T-helper 2 cell treated with Interferon-gamma antibody and Interleukin-4, amounts not matched to agents 5 μg/mL and 100 μg/mL, for 36 hours (primary cell): ENCODE data around the gene PIK3C2G.

Source experiments
- DNase-seq: peaks from one replicate; pipeline ENCODE4 v3.0.0; 2021; ENCODE audit warnings: low spot score
- H3K27ac Mint-ChIP-seq: one replicate; pipeline ENCODE4 v1.8.0; 2021; ENCODE audit warnings: mild to moderate bottlenecking, mixed read lengths
- H3K27me3 Mint-ChIP-seq: one replicate; pipeline ENCODE4 v1.8.0; 2021; ENCODE audit warnings: low read depth, mixed read lengths
- H3K36me3 Mint-ChIP-seq: one replicate; pipeline ENCODE4 v1.8.0; 2021; ENCODE audit warnings: low read depth, mixed read lengths
- H3K4me1 Mint-ChIP-seq: one replicate; pipeline ENCODE4 v1.8.0; 2021; ENCODE audit warnings: low read depth, mixed read lengths
- H3K4me3 Mint-ChIP-seq: one replicate; pipeline ENCODE4 v1.8.0; 2022; ENCODE audit warnings: mild to moderate bottlenecking, moderate library complexity, mixed read lengths
- H3K9me3 Mint-ChIP-seq: one replicate; pipeline ENCODE4 v1.8.0; 2021; ENCODE audit warnings: mixed read lengths

PIK3C2G gene

DNA sequence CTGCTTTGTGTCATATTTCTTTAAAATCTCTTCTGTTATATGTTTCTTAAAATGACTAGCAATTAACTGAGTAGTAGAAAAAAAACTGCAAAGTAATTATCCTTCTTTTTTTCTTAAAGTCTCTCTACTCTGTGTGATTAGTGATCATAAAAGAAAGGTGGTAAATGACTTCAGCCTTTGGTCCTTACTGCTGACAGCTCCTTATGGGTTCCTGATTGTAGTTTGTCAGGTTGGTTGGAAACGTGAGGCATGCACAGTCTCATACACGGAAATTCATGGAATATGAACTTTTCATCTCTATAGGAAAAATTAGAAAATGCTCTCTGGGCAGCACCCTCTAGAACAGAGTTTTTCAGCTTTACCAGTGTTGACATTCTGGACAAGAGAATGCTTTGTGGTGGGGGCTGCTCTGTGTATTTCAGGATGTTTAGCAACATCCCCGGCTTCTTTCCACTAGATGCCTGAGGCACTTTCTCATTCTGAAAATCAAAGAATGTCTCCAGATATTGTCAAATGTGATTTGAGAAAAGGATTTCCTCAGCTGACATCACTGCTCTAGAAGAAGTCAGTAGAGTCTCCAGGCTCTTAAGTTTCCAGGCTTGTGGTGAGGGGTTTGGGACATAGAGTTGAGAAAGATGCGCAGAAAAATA lies 121.0 kb downstream of the PIK3C2G start:
- no peaks in the 10 kb centered on the region for H3K4me1 Mint-ChIP-seq

GRCh38 chr12:18383203-18383602 lies 121.9 kb downstream of the PIK3C2G start:
- H3K36me3 Mint-ChIP-seq: no peaks in the 10 kb centered on the region
- H3K27me3 Mint-ChIP-seq: no peaks in the 10 kb centered on the region
- DNase-seq: no peak
- peaks cover 44% of the 10 kb centered on the region for H3K9me3 Mint-ChIP-seq
- no peaks in the 10 kb centered on the region for H3K4me1 Mint-ChIP-seq
- no peak overlapping the region for H3K27ac Mint-ChIP-seq
- no peak overlapping the region for H3K4me3 Mint-ChIP-seq

More for the DNA sequence above, 121.0 kb downstream of the PIK3C2G start:
- Mint-ChIP-seq H3K27me3 (no peaks in the 10 kb centered on the region), H3K4me3 (no peak overlapping the region), H3K36me3 (no peaks in the 10 kb centered on the region), H3K27ac (no peak overlapping the region), H3K9me3 (peaks cover 35% of the 10 kb centered on the region)
- no peak for DNase-seq

DNA sequence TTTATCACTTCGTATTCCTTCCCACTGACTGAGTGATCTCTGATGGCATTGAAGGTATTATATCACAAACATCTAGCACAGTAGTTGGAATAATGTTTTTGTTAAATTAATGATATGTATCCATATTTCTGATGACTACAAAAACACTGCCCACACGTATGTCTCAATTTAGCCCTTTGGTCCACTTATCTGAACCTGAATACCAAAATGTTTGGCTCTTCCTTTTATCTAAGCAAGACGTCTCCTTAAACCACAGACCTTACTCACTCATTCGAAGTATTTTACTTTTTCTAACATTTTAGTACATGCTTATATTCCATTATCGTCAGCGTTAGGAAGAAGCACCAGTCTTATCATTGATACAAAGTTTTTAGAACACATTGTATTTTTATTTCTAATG lies 126.4 kb downstream of the PIK3C2G start:
- H3K36me3 Mint-ChIP-seq: no peaks in the 10 kb centered on the region
- no peak overlapping the region for H3K27ac Mint-ChIP-seq
- H3K27me3 Mint-ChIP-seq: no peaks in the 10 kb centered on the region
- DNase-seq: no peak
- H3K4me1 Mint-ChIP-seq: no peaks in the 10 kb centered on the region
- H3K9me3 Mint-ChIP-seq: peaks cover 40% of the 10 kb centered on the region
- H3K4me3 Mint-ChIP-seq: no peak overlapping the region

DNA sequence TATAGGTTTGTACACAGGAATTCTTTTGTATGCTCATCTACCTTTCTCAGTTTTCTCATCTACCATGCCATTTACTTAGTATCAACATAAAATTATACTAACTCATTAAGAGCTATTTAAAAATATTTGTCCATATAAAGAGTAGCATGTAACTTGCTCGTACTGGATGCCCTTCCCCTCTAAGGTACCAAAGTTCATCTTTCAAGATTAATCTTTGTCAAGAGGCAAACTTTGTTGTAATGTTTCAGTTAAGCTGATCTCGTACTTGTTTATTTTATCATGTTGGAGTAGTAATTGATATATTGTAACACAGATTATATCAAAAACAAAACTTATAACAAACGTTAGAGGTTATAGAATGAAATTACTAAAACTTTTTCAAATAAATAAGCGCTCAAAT lies 128.5 kb downstream of the PIK3C2G start:
- peaks cover 40% of the 10 kb centered on the region for H3K9me3 Mint-ChIP-seq
- no peaks in the 10 kb centered on the region for H3K4me1 Mint-ChIP-seq
- H3K27ac Mint-ChIP-seq: no peak overlapping the region
- no peaks in the 10 kb centered on the region for H3K27me3 Mint-ChIP-seq
- no peak for DNase-seq
- no peak overlapping the region for H3K4me3 Mint-ChIP-seq
- H3K36me3 Mint-ChIP-seq: no peaks in the 10 kb centered on the region

- no peak for DNase-seq
- Mint-ChIP-seq H3K9me3 (peaks cover 31% of the 10 kb centered on the region), H3K27me3 (no peaks in the 10 kb centered on the region), H3K27ac (no peak overlapping the region), H3K4me1 (no peaks in the 10 kb centered on the region), H3K4me3 (no peak overlapping the region), H3K36me3 (no peaks in the 10 kb centered on the region)
Measured at GRCh38 chr12:18391151-18391550, 129.8 kb downstream of the PIK3C2G start.

DNA sequence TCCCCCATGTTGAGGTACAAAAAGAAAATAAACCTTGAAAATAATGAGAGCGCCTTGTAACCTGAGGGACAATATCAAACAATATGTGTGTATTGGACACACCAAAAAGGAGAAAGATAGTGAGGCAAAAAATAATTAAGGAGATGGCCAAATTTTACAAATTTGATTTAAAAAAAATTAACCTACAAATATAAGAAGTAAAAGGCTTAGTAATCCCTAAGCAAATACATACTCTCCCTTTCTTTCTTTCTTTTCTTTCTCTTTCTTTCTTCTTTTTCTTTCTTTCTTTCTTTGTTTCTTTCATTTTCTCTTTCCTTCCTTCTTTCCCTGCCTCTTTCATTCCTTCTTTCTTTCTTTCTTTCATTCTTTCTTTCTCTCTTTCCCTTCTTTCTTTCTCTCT lies 133.4 kb downstream of the PIK3C2G start:
- Mint-ChIP-seq H3K4me1 (no peaks in the 10 kb centered on the region), H3K27ac (no peak overlapping the region), H3K27me3 (no peaks in the 10 kb centered on the region), H3K9me3 (peaks cover 13% of the 10 kb centered on the region), H3K36me3 (no peaks in the 10 kb centered on the region), H3K4me3 (no peak overlapping the region)
- DNase-seq: no peak

DNA sequence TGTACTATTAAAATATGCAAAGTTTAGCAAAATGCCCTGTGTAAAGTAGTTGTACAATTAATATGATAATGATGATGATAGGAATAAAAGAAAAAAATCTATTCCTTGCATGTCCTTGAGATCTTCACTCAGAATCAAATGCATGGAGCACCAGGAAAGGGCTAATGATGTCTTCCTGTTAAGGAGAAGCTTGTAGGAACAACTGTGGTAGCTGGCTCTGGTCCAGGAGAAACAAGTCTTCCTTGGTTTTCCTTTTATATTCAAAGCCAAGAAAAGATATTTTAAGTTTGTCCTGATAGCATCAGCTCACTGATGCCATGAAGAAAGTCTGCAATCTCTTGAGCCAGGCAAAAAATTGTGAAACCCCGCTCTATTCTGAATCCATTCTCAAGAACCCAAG lies 138.9 kb downstream of the PIK3C2G start:
- Mint-ChIP-seq H3K27me3 (no peaks in the 10 kb centered on the region), H3K9me3 (peaks cover 11% of the 10 kb centered on the region), H3K4me3 (no peak overlapping the region), H3K36me3 (no peaks in the 10 kb centered on the region), H3K27ac (no peak overlapping the region), H3K4me1 (no peaks in the 10 kb centered on the region)
- DNase-seq: no peak

- peaks cover 24% of the 10 kb centered on the region for H3K9me3 Mint-ChIP-seq
- H3K4me3 Mint-ChIP-seq: no peak overlapping the region
- no peaks in the 10 kb centered on the region for H3K36me3 Mint-ChIP-seq
- no peak for DNase-seq
- no peaks in the 10 kb centered on the region for H3K4me1 Mint-ChIP-seq
- H3K27ac Mint-ChIP-seq: no peak overlapping the region
- no peaks in the 10 kb centered on the region for H3K27me3 Mint-ChIP-seq
Measured at GRCh38 chr12:18402872-18403611, 141.7 kb downstream of the PIK3C2G start.

- Mint-ChIP-seq H3K9me3 (peaks cover 22% of the 10 kb centered on the region), H3K27me3 (no peaks in the 10 kb centered on the region), H3K27ac (no peak overlapping the region), H3K36me3 (no peaks in the 10 kb centered on the region), H3K4me1 (no peaks in the 10 kb centered on the region), H3K4me3 (no peak overlapping the region)
- DNase-seq: no peak
Measured at GRCh38 chr12:18411453-18411852, 150.1 kb downstream of the PIK3C2G start.

DNA sequence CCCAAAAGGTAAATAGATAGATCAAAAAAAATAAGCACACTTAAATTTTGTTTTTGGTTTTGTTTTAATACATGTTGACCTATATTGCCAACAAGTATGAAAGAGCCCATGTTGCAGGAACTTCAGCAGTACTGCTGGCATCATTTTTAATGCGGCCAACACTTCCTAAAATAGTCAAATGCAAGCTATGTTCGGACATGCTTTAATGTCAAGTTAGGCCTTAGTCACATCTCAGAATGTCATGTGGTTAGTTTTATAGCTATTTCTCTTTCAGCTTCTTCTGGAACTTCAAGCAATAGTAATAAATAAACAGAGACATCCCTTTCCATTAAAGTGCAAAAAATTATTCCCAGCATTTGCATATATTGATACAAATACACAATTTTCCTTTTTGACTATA lies 153.4 kb downstream of the PIK3C2G start:
- Mint-ChIP-seq H3K36me3 (no peaks in the 10 kb centered on the region), H3K27me3 (no peaks in the 10 kb centered on the region), H3K27ac (no peak overlapping the region), H3K9me3 (peaks cover 11% of the 10 kb centered on the region), H3K4me3 (no peak overlapping the region), H3K4me1 (no peaks in the 10 kb centered on the region)
- DNase-seq: no peak

DNA sequence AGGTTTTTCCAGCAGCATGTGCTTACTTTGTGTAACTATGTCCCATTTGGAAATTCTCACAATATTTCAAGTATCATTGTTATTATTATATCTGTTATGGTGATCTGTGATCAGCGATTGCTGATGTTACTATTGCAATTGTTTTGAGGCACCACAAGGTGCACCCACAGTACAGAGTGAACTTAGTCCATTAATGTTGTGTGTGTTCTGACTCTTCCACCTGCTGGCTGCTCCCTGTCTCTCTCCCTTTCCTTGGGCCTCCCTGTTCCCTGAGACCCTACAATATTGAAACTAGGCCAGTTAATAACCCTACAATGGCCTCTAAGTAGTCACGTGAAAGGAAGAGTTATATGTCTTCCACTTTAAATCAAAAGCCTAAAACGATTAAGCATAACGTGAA lies 153.9 kb downstream of the PIK3C2G start:
- no peak overlapping the region for H3K27ac Mint-ChIP-seq
- no peak for DNase-seq
- no peaks in the 10 kb centered on the region for H3K27me3 Mint-ChIP-seq
- H3K4me3 Mint-ChIP-seq: no peak overlapping the region
- no peaks in the 10 kb centered on the region for H3K4me1 Mint-ChIP-seq
- no peaks in the 10 kb centered on the region for H3K36me3 Mint-ChIP-seq
- H3K9me3 Mint-ChIP-seq: peaks cover 9% of the 10 kb centered on the region

DNA sequence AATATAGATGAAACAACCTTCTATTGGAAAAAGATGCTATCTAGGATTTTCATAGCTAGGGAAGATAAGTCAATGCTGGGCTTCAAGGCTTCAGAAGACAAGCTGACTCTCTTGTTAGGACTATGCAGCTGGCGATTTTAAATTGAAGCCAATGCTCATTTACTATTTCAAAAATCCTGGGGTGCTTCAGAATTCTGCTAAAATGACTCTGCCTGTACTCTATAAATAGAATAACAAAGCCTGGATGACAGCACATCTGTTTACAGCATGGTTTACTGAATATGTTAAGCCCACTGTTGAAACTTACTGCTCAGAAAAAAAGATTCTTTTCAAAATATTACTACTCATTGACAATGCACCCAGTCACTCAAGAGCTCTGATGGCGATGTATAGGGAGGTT lies 155.1 kb downstream of the PIK3C2G start:
- no peaks in the 10 kb centered on the region for H3K27me3 Mint-ChIP-seq
- no peaks in the 10 kb centered on the region for H3K36me3 Mint-ChIP-seq

DNA sequence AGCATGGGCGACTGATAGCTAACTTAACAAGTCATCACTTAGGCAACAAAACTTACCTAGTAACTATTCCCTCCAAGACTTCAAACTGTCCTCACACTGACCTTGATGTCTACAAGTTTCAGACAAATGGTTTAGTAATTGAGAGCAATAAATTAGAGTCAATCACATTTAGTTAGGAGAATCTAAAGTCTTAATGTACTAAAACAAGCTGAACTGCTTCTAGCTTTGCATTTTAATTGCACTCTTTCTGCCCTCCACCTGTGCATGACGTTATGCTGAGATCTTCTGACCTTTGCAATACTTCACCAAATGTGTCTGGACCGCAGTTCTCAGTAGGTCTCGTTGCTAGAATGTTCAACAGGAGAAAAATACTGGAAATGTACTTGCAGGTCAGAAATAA lies 158.0 kb downstream of the PIK3C2G start:
- no peaks in the 10 kb centered on the region for H3K36me3 Mint-ChIP-seq
- no peaks in the 10 kb centered on the region for H3K4me1 Mint-ChIP-seq
- peaks cover 4% of the 10 kb centered on the region for H3K9me3 Mint-ChIP-seq
- no peak for DNase-seq
- no peak overlapping the region for H3K4me3 Mint-ChIP-seq
- H3K27ac Mint-ChIP-seq: no peak overlapping the region
- H3K27me3 Mint-ChIP-seq: no peaks in the 10 kb centered on the region

More for the DNA sequence above, 155.1 kb downstream of the PIK3C2G start:
- DNase-seq: no peak
- peaks cover 9% of the 10 kb centered on the region for H3K9me3 Mint-ChIP-seq
- no peak overlapping the region for H3K27ac Mint-ChIP-seq
- no peaks in the 10 kb centered on the region for H3K4me1 Mint-ChIP-seq
- H3K4me3 Mint-ChIP-seq: no peak overlapping the region

DNA sequence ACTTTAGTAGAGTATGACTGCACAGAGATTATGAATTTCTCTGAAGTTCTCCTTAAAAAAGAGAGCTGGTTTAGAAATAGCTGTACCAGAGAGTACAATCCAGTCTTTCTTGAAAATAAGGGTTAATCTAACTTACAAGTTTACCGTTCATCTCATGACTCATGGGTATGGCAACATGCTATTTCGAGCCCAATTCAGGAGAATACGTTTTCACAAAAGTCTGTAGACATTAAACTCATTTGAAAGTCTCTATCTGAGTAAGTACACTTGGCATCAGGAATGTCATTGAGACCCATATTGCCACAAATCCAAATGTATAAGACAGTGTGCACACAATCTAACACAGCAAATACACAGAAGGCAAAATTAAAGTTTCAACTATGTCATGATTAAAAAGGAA lies 160.5 kb downstream of the PIK3C2G start:
- Mint-ChIP-seq H3K4me3 (no peak overlapping the region), H3K27me3 (no peaks in the 10 kb centered on the region), H3K36me3 (no peaks in the 10 kb centered on the region), H3K9me3 (peaks cover 8% of the 10 kb centered on the region), H3K4me1 (no peaks in the 10 kb centered on the region), H3K27ac (no peak overlapping the region)
- DNase-seq: no peak

DNA sequence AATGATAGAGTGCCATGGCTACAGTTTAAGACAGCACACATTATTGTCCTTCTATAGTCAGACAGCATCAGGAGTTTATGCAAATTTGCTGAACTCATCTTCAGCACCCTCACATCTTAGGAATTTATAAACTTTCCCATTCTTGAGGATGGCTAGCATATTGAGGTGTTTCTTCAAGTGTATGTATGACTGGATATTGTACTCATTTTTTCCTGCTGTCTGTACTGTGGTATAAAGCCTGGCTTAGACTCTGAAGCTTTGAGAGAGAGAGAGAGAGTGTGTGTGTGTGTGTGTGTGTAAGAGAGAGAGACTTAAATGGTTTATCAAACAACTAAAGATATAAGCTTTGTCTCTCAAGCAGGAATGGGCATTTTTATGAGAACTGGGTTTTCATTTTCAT lies 161.6 kb downstream of the PIK3C2G start:
- Mint-ChIP-seq H3K4me1 (no peaks in the 10 kb centered on the region), H3K4me3 (no peak overlapping the region), H3K36me3 (no peaks in the 10 kb centered on the region), H3K27me3 (no peaks in the 10 kb centered on the region), H3K9me3 (peaks cover 8% of the 10 kb centered on the region), H3K27ac (no peak overlapping the region)
- no peak for DNase-seq
